GM23248 (cell line): ENCODE measurements around the gene TTN.

Source experiments
- EZH2 ChIP-seq: fragments of 200-600 bp; sonication (generic); IDR thresholded peaks from 2 replicates; pipeline ENCODE4 v1.6.1; 2018; ENCODE audit warnings: antibody characterized with exemption, mild to moderate bottlenecking; ENCODE audit not compliant: insufficient read depth, poor library complexity, severe bottlenecking
- EZH2phosphoT487 ChIP-seq: fragments of 200-600 bp; sonication (generic); IDR thresholded peaks from 2 replicates; pipeline ENCODE4 v1.6.1; 2018; ENCODE audit warnings: antibody characterized with exemption, moderate library complexity, mild to moderate bottlenecking, low read depth; ENCODE audit not compliant: insufficient read depth

DNA sequence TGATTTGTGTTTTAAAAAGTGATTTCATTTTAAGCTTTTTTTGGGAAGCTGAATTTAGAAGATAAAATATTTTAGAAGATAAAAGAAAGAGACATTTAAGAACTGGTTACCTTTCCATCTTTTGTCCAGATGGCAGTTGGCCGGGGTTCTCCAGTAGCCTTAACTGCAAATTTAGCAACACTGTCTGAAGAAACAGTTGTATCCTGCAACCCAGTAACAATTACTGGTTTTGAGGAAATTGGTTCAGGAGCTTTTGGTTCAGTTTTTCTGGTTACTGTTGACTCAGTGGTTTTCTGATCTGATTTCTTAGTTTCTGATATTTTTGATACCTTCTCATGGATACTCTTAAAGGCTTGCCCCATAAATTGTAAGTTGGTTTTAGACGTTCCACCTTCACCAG, 277.1 kb downstream of the TTN start:
- no peak for TF ChIP-seq EZH2phosphoT487
- TF ChIP-seq EZH2, result no peak
